ENCODE results near the gene PPP2R2B.

DNA sequence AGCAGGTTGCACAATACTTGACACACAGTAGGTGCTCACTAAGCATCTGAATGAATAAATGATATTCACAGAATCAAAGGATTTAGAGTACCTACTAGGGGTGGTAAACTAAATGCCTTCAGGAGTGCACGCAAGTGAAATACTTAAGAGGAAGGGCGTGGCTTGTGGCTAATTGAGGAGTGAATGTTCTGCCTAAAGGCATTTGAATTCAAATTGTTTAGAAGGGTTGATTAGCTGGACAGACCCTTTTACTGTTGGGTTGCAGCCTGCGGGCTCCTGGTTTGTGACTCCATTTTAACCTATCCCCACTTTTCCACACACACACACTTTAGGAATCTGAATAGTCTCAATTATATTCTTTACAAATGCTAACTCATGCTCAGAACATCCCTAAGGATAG is 63.1 kb downstream of the PPP2R2B start:
- TF ChIP-seq ZNF274 (IDR thresholded peaks at IDR 0.05; ENCODE audit: low read depth, low read length) (no peak), YY1 (IDR thresholded peaks at IDR 0.05; ENCODE audit: insufficient read depth, insufficient read length) (no peak)

Measured in NT2/D1 (cell line).